ENCODE results near the gene FAM124A.
"Not testable (repeated sequence)": the region's sequence is repeated elsewhere in the genome, so short reads cannot be mapped to it uniquely, and the experiment has no call there.

FAM124A gene

DNA sequence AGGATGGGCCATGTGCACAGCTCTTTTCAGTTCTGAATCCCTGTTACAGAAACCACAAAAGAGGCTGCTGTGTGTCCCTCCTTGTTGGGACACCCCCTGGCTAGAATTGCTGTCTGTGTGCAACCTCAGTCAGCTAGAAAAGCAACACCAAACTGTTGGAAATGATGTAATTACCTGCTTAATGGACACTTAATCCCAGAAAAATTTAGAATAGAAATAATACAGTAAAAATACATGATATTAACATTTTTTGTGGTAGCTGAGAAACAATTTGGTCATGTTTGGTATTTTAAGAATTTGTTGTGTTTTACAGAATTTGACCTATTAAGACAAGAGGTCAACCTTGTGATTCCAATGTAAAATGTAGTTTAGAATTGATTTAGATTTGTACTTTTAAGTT is 46.8 kb downstream of the FAM124A start:
- DNase-seq (ENCODE audit: low read depth in 2 of 2): no peak

DNA sequence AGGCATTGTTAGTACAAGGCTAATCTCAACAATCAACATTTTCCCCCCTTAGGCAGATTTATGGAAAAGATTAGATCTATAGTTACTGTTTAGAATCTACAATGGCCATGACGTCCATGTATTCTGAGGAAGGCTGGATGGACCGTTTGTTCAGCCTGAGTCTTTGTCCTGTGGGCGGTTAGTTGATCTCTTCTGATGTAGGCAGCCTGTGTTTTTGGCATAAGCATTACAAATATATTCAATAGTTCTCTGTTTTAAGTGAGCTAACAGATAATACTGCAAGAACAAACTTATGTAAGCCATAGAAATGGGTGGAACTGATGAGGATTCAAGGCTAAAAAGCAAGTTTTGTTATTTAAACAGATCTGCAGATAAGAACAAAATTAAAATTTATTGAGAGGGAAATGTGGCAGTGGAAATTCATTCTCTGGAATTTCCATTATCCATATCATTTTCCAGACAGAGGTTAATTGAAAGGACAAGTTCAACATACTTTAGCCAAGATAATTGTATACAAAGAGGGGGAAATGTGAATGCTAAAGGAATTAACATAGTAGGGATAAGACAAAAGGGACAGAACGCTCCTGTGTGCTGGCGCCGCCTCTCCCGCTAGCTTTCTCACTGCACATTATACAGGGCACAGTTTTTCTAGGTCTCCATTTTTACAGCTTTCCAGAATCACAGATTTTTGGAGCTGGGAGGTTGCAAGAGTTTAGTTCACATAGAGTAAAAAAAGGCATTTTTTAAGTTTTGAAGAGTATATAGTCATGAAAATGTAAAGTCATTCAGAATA is 48.6 kb downstream of the FAM124A start:
- DNase-seq (ENCODE audit: low read depth in 2 of 2): no peak

DNA sequence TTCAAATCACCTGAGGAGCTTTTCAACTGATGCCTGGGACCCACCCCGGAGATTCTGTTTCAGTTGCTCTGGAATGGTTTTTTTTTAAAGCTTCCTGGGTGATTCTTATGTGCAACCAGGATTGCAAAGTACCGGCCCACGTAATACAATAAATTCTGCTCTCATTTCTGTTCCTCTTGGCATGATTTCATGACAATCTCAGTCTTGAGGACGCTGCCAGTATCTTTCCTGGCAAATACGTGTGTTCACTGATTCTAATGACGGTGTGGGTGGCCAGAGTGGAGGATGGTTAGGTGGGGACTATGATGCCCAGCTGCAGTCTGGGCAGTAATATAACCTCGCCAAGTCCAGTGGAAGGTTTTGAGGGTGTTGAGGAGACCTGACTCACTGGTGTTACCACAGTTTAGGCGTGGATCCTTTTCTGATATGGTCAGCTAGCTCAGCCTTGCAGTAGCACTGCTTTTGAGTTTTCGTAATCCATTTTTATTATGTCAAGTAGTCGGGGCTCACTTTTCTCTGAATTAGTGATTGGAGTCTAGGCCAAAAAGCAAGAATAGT is 49.4 kb downstream of the FAM124A start:
- DNase-seq (ENCODE audit: low read depth in 2 of 2): no peak

DNA sequence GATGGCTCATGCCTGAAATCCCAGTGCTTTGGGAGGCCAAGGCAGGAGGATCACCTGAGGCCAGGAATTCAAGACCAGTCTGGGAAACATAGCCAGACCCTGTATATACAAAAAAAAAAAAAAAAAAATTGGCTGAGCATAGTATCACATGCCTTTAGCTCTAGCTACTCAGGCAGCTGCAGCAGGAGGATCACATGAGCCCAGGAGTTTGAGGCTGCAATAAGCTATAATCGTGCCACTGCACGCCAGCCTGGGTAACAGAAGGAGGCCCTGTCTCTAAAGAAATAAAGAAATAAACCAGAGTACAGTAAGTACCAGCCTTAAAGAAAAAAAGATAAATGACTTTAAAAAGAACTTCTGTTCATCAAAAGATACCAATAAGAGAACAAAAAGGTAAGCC is 52.9 kb downstream of the FAM124A start:
- DNase-seq (ENCODE audit: low read depth in 2 of 2): no peak

DNA sequence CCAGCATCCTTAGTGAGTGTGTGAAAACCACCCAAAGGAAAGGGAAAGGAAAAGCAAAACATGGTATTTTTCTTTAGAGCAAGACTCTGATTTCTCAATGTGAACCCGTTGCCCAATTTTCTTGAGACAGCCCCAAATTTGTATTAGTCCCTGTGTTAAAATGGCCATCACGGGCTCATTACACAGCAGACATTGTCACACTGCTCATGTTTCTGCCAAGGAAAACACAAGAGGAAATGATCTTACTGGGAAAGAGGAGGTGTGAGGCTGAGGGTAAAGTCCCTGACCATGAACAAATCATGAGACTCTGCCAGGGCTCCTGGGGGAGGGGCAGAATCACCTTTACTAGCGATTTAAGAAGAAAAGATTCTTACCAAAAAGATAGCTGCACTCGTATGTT is 54.4 kb downstream of the FAM124A start:
- no peak for DNase-seq (ENCODE audit: low read depth in 2 of 2)

DNA sequence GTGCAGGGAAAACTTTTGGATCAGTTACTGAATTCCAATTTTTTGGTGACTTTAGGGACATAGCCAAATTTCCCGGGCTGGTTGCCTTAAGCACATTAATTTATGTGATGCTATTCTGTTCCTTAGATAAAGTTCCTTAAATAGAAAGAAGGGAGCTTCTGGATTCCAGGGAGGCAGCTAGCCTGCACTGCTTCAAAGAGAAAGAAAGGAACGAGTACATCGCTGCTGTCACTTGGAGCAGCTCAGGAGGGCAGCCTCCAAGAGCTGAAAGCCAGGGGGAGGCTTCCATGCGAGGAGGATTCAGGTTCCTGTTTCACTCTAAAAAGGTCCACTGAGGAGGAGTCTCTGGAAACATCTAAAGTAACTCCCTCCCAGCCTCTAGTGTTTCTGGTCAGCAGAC is 55.7 kb downstream of the FAM124A start:
- DNase-seq (ENCODE audit: low read depth in 2 of 2): no peak

DNA sequence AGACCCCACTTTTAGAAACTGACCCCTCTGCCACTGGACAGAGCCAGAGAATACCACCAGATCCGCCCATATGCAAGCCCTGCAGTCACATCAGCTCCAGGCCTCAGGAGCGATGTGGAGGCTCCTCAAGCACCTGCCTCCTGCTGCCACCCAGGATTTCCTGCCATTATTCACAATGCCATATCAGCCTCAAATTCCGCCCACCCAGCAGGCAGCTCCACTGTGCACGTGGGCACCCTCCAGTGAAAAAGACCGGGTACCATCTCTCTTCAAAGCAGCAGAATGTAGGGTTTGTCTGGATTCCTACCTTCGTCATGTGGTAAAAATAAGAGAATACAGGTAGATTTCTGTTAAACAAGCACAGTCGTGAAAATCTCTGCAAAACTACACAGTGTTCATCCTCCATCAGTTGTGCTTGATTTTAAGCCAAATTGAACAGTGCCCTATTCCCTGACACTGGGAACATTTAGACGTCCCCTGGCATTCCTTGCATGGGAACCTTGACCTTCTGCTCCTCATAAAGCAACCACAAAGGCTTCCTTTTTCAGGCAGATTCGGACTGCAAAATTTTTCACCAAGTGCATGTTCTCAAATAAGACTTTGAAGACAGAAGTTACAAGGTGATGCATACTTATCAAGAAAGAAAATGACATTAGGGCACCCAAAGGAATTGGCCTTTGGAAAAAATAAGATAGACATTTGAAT is 56.4 kb downstream of the FAM124A start:
- DNase-seq (ENCODE audit: low read depth in 2 of 2): no peak

DNA sequence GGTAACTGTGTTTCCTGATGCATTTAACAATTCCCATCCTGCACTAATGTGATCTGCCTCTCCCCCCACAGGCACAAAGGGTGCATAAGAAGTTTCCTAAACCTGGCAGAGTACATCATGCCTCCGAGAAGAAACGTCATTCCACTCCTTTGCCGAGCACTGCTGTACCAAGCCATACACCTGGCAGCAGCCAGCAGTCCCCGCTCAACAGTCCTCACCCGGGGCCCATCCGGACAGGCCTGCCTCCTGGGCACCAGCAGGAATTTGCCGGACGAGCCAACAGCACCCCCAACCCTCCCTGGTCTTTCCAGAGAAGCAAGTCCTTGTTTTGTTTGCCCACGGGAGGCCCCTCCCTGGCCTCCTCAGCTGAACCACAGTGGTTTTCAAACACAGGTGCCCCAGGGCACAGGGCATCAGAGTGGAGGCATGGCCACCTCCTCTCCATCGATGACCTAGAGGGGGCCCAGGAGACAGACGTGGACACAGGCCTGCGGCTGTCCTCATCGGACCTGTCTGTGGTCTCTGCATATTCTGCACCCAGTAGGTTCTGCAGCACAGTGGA is 58.3 kb downstream of the FAM124A start:
- no peak for DNase-seq (ENCODE audit: low read depth in 2 of 2)

DNA sequence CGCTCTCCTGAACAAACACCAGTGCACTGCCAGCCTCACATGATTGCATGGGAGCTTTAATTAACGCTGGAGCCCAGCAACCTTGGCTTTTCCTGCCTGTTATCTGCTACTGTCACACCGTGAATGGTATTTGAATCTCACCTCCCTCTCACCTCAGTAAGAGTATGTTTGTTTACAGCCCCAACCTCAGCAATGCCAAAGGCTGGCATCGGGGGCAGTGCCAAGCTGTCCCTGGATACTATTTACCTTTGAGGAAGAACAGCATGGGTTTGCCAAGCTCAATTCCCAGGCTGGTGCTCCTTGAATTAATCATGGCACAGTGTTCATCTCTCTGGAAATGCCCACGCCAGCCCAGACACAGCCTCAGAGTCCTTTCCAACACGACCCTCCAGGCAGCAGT is 60.1 kb downstream of the FAM124A start:
- DNase-seq (ENCODE audit: low read depth in 2 of 2): no peak

DNA sequence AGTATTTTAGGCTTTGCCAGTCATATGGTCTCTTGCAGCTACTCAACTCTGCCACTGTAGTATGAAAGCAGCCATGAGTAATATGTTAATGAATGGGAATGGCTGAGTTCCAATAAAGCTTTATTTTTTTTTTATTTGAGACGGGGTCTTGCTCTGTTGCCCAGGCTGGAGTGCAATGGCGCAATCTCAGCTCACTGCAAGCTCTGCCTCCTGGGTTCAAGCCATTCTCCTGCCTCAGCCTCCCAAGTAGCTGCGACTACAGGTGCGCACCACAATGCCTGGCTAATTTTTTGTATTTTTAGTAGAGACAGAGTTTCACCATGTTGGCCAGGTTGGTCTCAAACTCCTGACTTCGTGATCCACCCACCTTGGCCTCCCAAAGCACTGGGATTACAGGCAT is 60.7 kb downstream of the FAM124A start:
- DNase-seq (ENCODE audit: low read depth in 2 of 2): not testable (repeated sequence)

DNA sequence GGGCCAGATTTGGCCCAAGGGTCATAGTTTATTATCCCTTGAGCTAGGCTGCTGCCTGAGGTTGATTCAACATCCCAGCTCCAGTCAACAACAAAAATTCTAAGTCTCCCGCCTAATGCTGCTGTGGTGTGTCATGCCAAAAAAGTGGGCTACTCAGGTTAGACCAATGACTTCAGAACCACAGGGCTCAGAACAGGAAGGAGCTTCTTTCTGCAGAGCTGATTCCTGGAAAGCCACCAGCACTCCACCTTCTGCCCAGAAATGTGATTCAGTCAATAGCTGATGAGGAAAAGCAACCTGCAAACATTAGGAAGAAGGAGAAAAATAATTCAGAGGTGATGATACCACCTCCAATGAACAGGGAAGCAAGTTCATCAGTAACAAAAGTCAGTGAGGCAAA is 61.2 kb downstream of the FAM124A start:
- DNase-seq (ENCODE audit: low read depth in 2 of 2): no peak

DNA sequence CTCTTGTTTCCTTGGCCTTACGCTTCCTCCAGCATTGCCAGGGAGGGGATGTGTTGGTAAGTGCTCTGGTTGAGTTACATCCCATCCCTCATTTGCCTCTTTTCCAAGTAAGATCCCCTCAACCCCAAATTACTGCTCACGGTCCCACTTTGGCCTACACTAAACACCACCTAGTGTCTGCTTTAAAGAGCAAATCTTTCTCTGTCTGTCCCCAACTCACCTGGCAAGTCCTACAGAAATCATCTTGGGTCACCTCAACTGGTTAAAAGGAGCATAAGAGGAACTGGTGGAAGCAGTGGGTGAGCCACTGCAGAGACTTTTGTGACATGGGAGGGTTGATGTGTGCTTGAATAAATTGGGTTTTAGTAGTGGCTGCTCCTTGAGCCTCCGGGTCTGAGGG is 62.1 kb downstream of the FAM124A start:
- no peak for DNase-seq (ENCODE audit: low read depth in 2 of 2)

DNA sequence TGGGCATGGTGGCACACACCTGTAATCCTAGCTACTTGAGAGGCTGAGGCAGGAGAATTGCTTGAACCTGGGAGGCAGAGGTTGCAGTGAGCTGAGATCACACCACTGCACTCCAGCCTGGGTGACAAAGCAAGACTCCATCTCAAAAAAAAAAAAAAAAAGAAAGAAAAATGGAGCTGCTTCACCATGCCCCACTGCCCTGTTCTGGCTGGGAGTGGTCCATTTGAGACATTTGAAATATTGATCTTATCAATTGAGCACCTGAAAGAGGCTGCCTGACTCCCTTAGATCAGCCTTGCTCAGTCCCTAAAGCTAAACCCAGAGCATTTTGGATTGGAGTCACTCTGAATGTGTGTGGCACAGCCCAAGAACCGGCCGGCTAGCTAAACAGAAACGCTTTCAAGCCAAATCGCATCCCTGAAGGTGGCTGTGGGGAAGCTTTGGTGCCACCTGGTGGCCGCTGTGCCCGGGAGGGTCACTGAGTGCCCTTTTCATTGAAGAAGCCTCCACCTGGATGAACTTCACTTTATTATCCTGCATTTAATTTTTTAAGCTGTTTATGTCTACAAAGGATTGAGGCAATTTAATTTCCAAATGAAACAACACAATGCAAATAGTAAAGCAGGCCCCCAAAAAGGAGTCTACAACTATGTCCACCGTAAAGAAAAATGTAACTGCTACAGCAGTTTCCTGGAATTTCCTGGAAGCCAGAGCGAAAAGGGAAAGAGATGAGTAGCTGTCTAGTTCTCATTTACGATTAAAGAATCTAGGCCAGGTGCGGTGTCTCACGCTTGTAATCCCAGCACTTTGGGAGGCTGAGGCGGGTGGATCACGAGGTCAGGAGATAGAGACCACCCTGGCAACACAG is 64.2 kb downstream of the FAM124A start:
- peak; percentile 24 to 52 for DNase-seq (ENCODE audit: low read depth in 2 of 2)

DNA sequence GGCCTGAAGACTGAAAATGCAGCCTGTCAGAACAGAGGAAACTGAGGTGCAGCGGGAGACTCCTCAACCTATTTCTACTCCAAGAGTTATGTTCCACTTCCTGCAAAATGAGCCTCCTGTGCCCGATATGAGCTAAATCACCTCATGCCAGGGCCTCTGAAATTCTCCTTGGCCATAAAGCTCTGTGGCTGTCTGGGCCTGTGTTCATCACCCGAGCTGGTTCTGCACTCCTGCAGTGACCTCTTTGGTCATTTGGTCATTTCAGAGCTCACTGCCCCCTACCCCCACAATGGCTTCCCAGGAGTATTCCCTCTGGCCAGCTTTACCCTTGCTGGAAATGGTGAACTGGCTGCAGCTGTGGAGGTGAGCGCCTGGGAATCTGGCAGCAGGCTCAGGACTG is 65.6 kb downstream of the FAM124A start:
- DNase-seq (ENCODE audit: low read depth in 2 of 2): no peak

DNA sequence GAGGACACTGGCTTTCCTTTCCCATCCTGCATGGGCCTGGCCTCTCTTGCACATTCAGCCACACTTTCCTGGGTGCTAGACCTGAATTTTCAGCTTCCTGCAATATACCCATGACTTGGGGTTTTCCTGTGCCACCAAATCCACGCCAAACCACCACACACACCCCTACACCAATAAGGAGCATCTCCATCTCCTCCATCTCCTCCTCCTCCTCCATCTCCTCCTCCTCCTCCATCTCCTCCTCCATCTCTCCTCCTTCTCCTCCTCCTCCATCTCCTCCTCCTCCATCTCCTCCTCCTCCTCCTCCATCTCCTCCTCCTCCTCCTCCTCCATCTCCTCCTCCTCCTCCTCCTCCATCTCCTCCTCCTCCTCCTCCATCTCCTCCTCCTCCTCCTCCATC is 66.1 kb downstream of the FAM124A start:
- DNase-seq (ENCODE audit: low read depth in 2 of 2): not testable (repeated sequence)

DNA sequence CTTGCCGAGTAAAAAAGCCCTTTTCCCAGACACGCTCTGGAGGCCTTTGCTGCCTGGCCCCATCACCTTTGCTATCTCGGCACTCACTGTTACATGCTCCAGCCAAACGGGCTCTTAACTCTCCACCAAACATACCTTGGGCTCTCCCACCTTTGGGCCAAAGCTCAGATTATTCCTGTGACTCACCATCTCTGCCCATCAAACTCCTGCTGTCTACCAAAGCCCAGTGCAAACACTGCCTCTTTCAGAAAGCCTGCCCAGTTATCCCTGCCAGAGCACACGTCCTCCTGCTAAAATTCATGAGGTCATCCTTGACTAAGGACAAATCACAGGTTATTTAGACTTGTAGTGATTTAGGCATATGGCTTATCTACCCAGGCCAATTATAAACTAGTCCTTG is 69.1 kb downstream of the FAM124A start:
- DNase-seq (ENCODE audit: low read depth in 2 of 2): no peak

DNA sequence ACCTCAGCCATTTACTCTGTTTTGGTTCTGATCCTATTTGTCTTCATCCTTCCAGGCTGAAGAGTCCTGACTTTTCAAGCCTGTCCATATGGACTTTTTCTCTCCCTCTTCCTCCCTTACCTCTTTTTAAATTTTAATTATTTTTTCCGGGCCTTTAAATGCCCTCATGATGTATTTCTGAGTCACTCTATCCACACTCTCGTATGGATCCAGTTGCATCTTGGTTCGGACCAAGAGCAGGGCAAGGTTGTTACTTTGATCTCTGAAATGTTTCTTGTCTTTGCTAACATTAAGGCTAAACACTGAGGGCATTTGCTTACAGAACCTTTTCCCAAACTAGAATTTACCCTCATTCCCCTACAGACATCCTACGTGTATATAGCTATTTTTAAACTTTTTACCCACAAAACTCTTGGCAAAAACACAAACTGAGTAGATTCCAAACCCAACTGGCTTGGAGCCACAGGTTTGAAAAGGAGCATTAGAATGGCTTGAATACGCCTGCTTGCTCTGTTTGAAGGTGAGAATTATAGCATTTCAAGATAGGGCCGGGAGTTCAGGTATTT is 69.9 kb downstream of the FAM124A start:
- DNase-seq (ENCODE audit: low read depth in 2 of 2): no peak

DNA sequence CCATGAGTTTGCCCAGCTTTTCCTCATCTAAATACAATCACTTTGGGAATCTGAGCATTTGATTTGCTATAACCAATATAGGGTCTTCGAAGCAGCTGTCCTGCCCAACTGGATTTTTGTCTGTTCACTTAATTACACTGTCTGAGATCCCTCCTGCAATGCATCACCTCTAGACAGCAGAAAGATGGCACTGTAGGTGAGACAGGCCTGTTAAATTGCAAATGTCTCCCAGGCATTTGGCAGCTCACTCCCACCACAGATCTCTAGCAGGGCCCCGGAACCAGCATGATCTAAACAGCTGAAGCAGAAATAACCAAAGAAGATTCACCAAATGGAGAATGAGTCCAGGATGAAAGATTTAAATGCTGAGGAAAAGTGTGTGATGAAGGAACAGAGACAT is 75.4 kb downstream of the FAM124A start:
- DNase-seq (ENCODE audit: low read depth in 2 of 2): no peak

DNA sequence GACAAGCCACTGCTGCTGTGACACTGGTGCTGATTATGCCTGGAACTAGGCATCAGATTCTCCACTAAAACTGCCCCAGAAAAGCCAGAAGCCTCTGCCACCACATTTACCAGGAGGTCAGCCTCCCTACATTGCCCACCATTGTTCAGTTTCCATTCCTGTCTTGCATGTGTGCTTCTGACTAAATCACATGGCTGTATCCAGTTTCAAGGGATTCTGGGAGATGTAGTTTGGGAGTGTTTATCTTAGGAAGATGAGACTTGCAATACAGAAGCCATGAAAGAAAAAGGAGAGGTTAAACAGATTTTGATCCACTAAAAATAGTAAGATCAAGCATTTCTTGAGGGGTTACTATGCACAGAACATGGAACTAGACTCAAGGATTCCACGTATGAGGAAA is 76.6 kb downstream of the FAM124A start:
- no peak for DNase-seq (ENCODE audit: low read depth in 2 of 2)

DNA sequence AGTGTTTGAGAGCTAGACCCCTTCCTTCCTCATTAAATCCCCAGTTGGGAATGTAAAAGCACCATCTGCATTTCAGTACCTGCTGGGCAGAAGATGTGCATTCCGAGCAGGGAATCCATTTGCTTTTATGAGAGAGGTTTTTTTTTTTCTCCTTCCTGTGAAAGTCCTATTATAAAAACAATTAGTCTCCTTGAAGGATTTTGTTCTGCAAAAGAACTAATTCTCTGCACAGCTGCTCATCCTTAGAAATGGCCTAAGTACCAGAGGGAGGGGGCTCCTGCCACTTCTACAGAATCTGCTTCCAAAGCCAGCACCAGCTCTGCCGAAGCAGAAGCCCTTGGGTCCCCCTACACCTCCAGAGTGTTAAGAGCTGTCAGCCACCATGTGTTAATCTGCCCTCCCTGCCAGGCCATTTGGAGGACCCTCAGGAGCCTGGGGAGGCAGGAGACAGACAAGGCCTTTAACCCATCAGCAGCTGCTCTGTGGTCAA is 80.9 kb downstream of the FAM124A start:
- no peak for DNase-seq (ENCODE audit: low read depth in 2 of 2)

DNA sequence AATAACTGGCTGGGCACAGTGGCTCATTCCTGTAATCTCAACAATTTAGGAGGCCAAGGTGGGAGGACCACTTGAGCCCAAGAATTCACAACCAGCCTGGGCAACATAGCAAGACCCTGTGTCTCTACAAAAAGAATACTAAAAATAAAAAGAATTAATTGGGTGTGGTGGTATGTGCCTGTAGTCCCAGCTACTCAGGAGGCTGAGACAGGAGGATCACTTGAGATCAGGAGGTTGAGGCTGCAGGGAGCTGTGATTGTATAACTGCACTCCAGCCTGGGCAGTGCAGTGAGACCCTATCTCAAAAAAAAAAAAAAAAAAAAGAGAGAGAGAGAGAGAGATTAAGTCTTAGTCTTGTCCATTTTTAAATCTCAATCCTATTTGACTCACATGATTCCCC is 81.7 kb downstream of the FAM124A start:
- DNase-seq (ENCODE audit: low read depth in 2 of 2): no peak

Data from stimulated activated CD8-positive, alpha-beta memory T cell treated with anti-CD3 and anti-CD28 coated beads, Interleukin-7, amount 100 ng/mL, for 1 hour (primary cell).